Measurements from ENCODE around the gene SYNDIG1L. TPM values are rescaled to one million over a fixed set of nuclear protein-coding genes. Genes with fewer than 3 reads are reported as not detected.

The SYNDIG1L gene
- total and polyA plus RNA-seq, 5 donors from 2014 or later = not detected

DNA sequence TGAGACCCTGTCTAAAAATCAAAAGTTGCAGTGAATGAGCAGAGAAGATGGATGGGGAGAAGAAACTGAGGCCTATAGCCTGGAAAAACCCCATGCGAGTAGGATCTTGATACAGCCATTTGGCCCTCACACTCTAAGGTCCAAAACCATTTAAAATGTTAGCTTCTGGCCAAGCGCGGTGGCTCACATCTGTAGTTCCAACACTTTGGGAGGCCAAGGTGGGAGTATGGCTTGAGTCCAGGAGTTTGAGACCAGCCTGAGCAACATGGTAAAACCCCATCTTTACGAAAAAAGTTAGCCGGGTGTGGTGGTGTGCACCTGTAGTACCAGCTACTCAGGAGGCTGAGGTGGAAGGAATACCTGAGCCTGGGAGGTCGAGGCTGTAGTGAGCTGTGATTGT, 58.0 kb downstream of the SYNDIG1L start:
- ATAC-seq (ENCODE audit: low read depth in 2 of 2) (no peak), DNase-seq (no peak)
- Mint-ChIP-seq H3K36me3 (no peaks in the 10 kb centered on the region), H3K27ac (no peak overlapping the region), H3K4me1 (peaks cover 0 to 2% (median 0%) of the 10 kb centered on the region in 4 donors), H3K27me3 (peaks cover 9% of the 10 kb centered on the region), H3K4me3 (no peak overlapping the region), H3K9me3 (peaks cover 0 to 2% (median 0%) of the 10 kb centered on the region in 7 donors)
- Histone ChIP-seq H3K27me3 (ENCODE audit: control insufficient read depth, insufficient read depth, low read length) (peaks cover under 1% of the 10 kb centered on the region), H3K9me3 (ENCODE audit: control insufficient read depth in 2 of 2, low read length in 2 of 2) (no peaks in the 10 kb centered on the region), H3K36me3 (ENCODE audit: control insufficient read depth, insufficient read depth, low read length) (no peaks in the 10 kb centered on the region), H3K4me3 (ENCODE audit: low read depth, low read length) (no peak overlapping the region), H3K27ac (ENCODE audit: insufficient read depth, low read length, poor library complexity, severe bottlenecking) (no peak overlapping the region), H3K4me1 (ENCODE audit: control insufficient read depth, insufficient read depth, low read length, poor library complexity, severe bottlenecking) (no peaks in the 10 kb centered on the region)

DNA sequence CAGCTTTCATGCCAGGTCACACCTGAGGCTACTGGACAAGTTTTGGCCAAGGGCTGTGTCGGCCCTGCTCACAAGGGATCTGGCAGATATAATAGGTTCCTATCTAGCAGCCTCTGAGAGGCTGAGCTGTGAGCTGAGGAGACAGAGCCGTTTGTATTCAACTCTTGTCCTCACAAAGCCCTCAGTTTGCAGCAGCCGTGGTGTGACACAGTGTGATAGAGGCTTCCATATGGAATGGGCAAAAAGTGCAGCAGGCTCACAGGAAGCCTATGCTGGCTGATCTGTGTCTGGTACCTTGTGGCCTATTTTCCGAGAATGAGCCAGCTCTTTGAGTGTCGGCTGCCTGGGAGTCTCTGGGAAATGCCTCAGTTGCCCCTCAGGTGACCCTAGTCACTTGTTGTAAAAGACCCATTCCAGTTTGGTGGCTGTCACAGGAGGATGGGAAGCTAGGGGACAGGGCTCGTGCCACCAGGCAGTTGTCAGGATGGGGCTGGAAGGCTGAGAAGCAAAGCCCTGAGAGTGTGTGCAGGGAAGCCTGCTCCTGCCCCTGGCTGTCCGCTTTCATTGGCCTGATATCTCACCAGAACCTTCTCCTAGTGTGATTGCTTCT, 61.6 kb downstream of the SYNDIG1L start:
- H3K4me1 Mint-ChIP-seq = peaks cover 0 to 5% (median 0%) of the 10 kb centered on the region in 4 donors
- H3K4me3 ChIP-seq (ENCODE audit: low read depth, low read length) = no peak overlapping the region

GRCh38 chr14:74362361-74362915, 63.6 kb downstream of the SYNDIG1L start:
- Mint-ChIP-seq H3K9me3 (peaks cover 0 to 2% (median 0%) of the 10 kb centered on the region in 7 donors), H3K4me3 (no peak overlapping the region), H3K4me1 (peaks cover 0 to 5% (median 0%) of the 10 kb centered on the region in 4 donors), H3K27ac (peak overlapping the region in 1 of 3 donors; percentile 96), H3K27me3 (peaks cover 20% of the 10 kb centered on the region), H3K36me3 (no peaks in the 10 kb centered on the region)
- Histone ChIP-seq H3K36me3 (ENCODE audit: control insufficient read depth, insufficient read depth, low read length) (no peaks in the 10 kb centered on the region), H3K9me3 (ENCODE audit: control insufficient read depth in 2 of 2, low read length in 2 of 2) (no peaks in the 10 kb centered on the region), H3K4me1 (ENCODE audit: control insufficient read depth, insufficient read depth, low read length, poor library complexity, severe bottlenecking) (peaks cover 3% of the 10 kb centered on the region), H3K27me3 (ENCODE audit: control insufficient read depth, insufficient read depth, low read length) (peaks cover 6% of the 10 kb centered on the region), H3K4me3 (ENCODE audit: low read depth, low read length) (no peak overlapping the region), H3K27ac (ENCODE audit: insufficient read depth, low read length, poor library complexity, severe bottlenecking) (no peak overlapping the region)
- ATAC-seq (ENCODE audit: low read depth in 2 of 2) (peak; percentile 46 to 47), DNase-seq (peak; percentile 37 to 62 (median 51))

More for the DNA sequence above, 61.6 kb downstream of the SYNDIG1L start:
- Mint-ChIP-seq H3K27ac (no peak overlapping the region), H3K36me3 (no peaks in the 10 kb centered on the region), H3K4me3 (no peak overlapping the region), H3K27me3 (peaks cover 20% of the 10 kb centered on the region), H3K9me3 (peaks cover 0 to 2% (median 0%) of the 10 kb centered on the region in 7 donors)
- Histone ChIP-seq H3K9me3 (ENCODE audit: control insufficient read depth in 2 of 2, low read length in 2 of 2) (no peaks in the 10 kb centered on the region), H3K36me3 (ENCODE audit: control insufficient read depth, insufficient read depth, low read length) (no peaks in the 10 kb centered on the region), H3K27ac (ENCODE audit: insufficient read depth, low read length, poor library complexity, severe bottlenecking) (no peak overlapping the region), H3K4me1 (ENCODE audit: control insufficient read depth, insufficient read depth, low read length, poor library complexity, severe bottlenecking) (peaks cover 3% of the 10 kb centered on the region), H3K27me3 (ENCODE audit: control insufficient read depth, insufficient read depth, low read length) (peaks cover 6% of the 10 kb centered on the region)
- DNase-seq (no peak), ATAC-seq (ENCODE audit: low read depth in 2 of 2) (no peak)

GRCh38 chr14:74360163-74360562, 65.8 kb downstream of the SYNDIG1L start:
- no peak for DNase-seq
- Histone ChIP-seq H3K27ac (ENCODE audit: insufficient read depth, low read length, poor library complexity, severe bottlenecking) (no peak overlapping the region), H3K9me3 (ENCODE audit: control insufficient read depth in 2 of 2, low read length in 2 of 2) (no peaks in the 10 kb centered on the region), H3K36me3 (ENCODE audit: control insufficient read depth, insufficient read depth, low read length) (no peaks in the 10 kb centered on the region), H3K4me1 (ENCODE audit: control insufficient read depth, insufficient read depth, low read length, poor library complexity, severe bottlenecking) (peaks cover 3% of the 10 kb centered on the region), H3K4me3 (ENCODE audit: low read depth, low read length) (no peak overlapping the region), H3K27me3 (ENCODE audit: control insufficient read depth, insufficient read depth, low read length) (peaks cover 6% of the 10 kb centered on the region)
- Mint-ChIP-seq H3K9me3 (peaks cover 0 to 2% (median 0%) of the 10 kb centered on the region in 7 donors), H3K27me3 (peaks cover 20% of the 10 kb centered on the region), H3K4me1 (peaks cover 0 to 5% (median 0%) of the 10 kb centered on the region in 4 donors), H3K4me3 (no peak overlapping the region), H3K27ac (no peak overlapping the region), H3K36me3 (no peaks in the 10 kb centered on the region)
- no peak for ATAC-seq (ENCODE audit: low read depth in 2 of 2)

DNA sequence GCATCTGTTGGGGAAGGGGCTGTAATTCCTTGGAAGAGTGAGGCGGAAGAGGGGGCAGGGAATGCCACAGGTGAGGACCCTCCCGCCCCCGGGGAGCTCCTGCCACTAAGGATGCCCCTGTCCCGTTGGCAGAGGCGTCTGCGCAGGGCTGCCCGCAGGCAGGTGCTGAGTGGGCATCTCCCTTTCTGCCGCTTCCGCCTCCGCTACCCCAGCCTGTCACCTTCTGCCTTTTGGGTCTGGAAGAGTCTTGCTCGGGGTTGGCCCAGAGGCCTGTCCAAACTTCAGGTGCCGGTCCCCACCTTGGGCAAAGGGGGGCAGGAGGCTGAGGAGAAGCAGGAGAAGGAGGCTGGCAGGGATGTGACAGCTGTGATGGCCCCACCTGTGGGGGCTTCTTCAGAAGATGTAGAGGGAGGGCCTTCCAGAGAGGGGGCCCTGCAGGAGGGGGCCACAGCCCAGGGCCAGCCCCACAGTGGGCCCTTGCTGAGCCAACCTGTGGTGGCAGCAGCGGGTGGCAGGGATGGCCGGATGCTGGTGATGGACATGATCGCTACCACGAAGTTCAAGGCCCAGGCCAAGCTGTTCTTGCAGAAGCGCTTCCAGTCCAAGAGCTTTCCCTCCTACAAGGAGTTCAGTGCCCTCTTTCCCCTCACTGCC, 67.7 kb downstream of the SYNDIG1L start:
- Mint-ChIP-seq H3K4me1 (peaks cover 0 to 5% (median 0%) of the 10 kb centered on the region in 4 donors), H3K27me3 (peaks cover 14% of the 10 kb centered on the region), H3K9me3 (no peaks in the 10 kb centered on the region), H3K36me3 (no peaks in the 10 kb centered on the region), H3K4me3 (no peak overlapping the region), H3K27ac (no peak overlapping the region)
- Histone ChIP-seq H3K27me3 (ENCODE audit: control insufficient read depth, insufficient read depth, low read length) (peaks cover 6% of the 10 kb centered on the region), H3K27ac (ENCODE audit: insufficient read depth, low read length, poor library complexity, severe bottlenecking) (no peak overlapping the region), H3K4me1 (ENCODE audit: control insufficient read depth, insufficient read depth, low read length, poor library complexity, severe bottlenecking) (peaks cover 3% of the 10 kb centered on the region), H3K9me3 (ENCODE audit: control insufficient read depth in 2 of 2, low read length in 2 of 2) (no peaks in the 10 kb centered on the region), H3K4me3 (ENCODE audit: low read depth, low read length) (no peak overlapping the region), H3K36me3 (ENCODE audit: control insufficient read depth, insufficient read depth, low read length) (no peaks in the 10 kb centered on the region)
- no peak for DNase-seq
- no peak for ATAC-seq (ENCODE audit: low read depth in 2 of 2)

- Mint-ChIP-seq H3K4me3 (no peak overlapping the region), H3K9me3 (no peaks in the 10 kb centered on the region), H3K4me1 (peaks cover 0 to 5% (median 0%) of the 10 kb centered on the region in 4 donors), H3K36me3 (no peaks in the 10 kb centered on the region), H3K27me3 (peaks cover 10% of the 10 kb centered on the region), H3K27ac (no peak overlapping the region)
- Histone ChIP-seq H3K4me1 (ENCODE audit: control insufficient read depth, insufficient read depth, low read length, poor library complexity, severe bottlenecking) (peaks cover 2% of the 10 kb centered on the region), H3K4me3 (ENCODE audit: low read depth, low read length) (no peak overlapping the region), H3K36me3 (ENCODE audit: control insufficient read depth, insufficient read depth, low read length) (no peaks in the 10 kb centered on the region), H3K9me3 (ENCODE audit: control insufficient read depth in 2 of 2, low read length in 2 of 2) (no peaks in the 10 kb centered on the region), H3K27me3 (ENCODE audit: control insufficient read depth, insufficient read depth, low read length) (peaks cover 1% of the 10 kb centered on the region), H3K27ac (ENCODE audit: insufficient read depth, low read length, poor library complexity, severe bottlenecking) (no peak overlapping the region)
- ATAC-seq (ENCODE audit: low read depth in 2 of 2) (no peak), DNase-seq (no peak)
Measured at GRCh38 chr14:74357585-74357984, 68.4 kb downstream of the SYNDIG1L start.

GRCh38 chr14:74356892-74357575, 69.0 kb downstream of the SYNDIG1L start:
- Mint-ChIP-seq H3K4me3 (no peak overlapping the region), H3K27ac (no peak overlapping the region), H3K27me3 (peaks cover 5% of the 10 kb centered on the region), H3K4me1 (peaks cover 0 to under 1% (median 0%) of the 10 kb centered on the region in 4 donors), H3K9me3 (no peaks in the 10 kb centered on the region), H3K36me3 (no peaks in the 10 kb centered on the region)
- no peaks in the 10 kb centered on the region for H3K4me1 ChIP-seq (ENCODE audit: control insufficient read depth, insufficient read depth, low read length, poor library complexity, severe bottlenecking)
- no peaks in the 10 kb centered on the region for H3K36me3 ChIP-seq (ENCODE audit: control insufficient read depth, insufficient read depth, low read length)
- no peaks in the 10 kb centered on the region for H3K9me3 ChIP-seq (ENCODE audit: control insufficient read depth in 2 of 2, low read length in 2 of 2)
- H3K27me3 ChIP-seq (ENCODE audit: control insufficient read depth, insufficient read depth, low read length) = no peaks in the 10 kb centered on the region
- H3K27ac ChIP-seq (ENCODE audit: insufficient read depth, low read length, poor library complexity, severe bottlenecking) = no peak overlapping the region
- H3K4me3 ChIP-seq (ENCODE audit: low read depth, low read length) = no peak overlapping the region
- DNase-seq = no peak
- no peak for ATAC-seq (ENCODE audit: low read depth in 2 of 2)

Measured in CD4-positive, CD25-positive, alpha-beta regulatory T cell (primary cell).